Activated T-helper 1 cell treated with anti-CD3 and anti-CD28 coated beads, Interleukin-12 subunit alpha, Interleukin-12 subunit beta, Interleukin-2, Interleukin-4 antibody, amounts not matched to agents 30 ng/mL and 10 ng/mL and 1 ng/mL, durations not matched to agents 14 hours and 24 hours and 36 hours (primary cell): ENCODE measurements around the gene USP5. TPM values are rescaled to one million over a fixed set of nuclear protein-coding genes. Genes with fewer than 3 reads are reported as not detected.
A peak's percentile ranks its signal among the peaks of the same experiment; 100 is the strongest.

Source experiments
- DNase-seq: peaks from one replicate; pipeline ENCODE4 v3.0.0; 2021; ENCODE audit warnings: low spot score
- H3K27ac Mint-ChIP-seq: one replicate; pipeline ENCODE4 v1.8.0; 2021; ENCODE audit warnings: mild to moderate bottlenecking, mixed read lengths
- H3K27me3 Mint-ChIP-seq: one replicate; pipeline ENCODE4 v1.8.0; 2022; ENCODE audit warnings: mild to moderate bottlenecking, moderate library complexity, mixed read lengths; ENCODE audit not compliant: insufficient read depth
- H3K36me3 Mint-ChIP-seq: one replicate; pipeline ENCODE4 v1.8.0; 2021; ENCODE audit warnings: low read depth, mixed read lengths
- H3K4me1 Mint-ChIP-seq: one replicate; pipeline ENCODE4 v1.8.0; 2021; ENCODE audit warnings: low read depth, mixed read lengths
- H3K4me3 Mint-ChIP-seq: one replicate; pipeline ENCODE4 v1.8.0; 2021; ENCODE audit warnings: mild to moderate bottlenecking, moderate library complexity, mixed read lengths
- H3K9me3 Mint-ChIP-seq: one replicate; pipeline ENCODE4 v1.8.0; 2021; ENCODE audit warnings: mixed read lengths
- intact Hi-C: fragments of 100-400 bp; cut with micrococcal nuclease; formaldehyde crosslinking; loops from one replicate; pipeline ENCODE4 v1.15.1; 2024
- total RNA-seq: library from RNA; stranded (reverse); gene quantifications from 2 replicates; pipeline ENCODE4 v1.2.3, GENCODE V29; 2022

The USP5 gene
- total RNA-seq, 1 donor from 2014 or later: 127 TPM

GRCh38 chr12:6839482-6840201 is 12.3 kb upstream of the USP5 start:
- H3K36me3 Mint-ChIP-seq: no peaks in the 10 kb centered on the region
- intact Hi-C loops: no loop called here
- peaks cover 9% of the 10 kb centered on the region for H3K4me1 Mint-ChIP-seq
- H3K27me3 Mint-ChIP-seq: peaks cover 2% of the 10 kb centered on the region
- H3K9me3 Mint-ChIP-seq: no peaks in the 10 kb centered on the region
- H3K27ac Mint-ChIP-seq: no peak overlapping the region
- no peak overlapping the region for H3K4me3 Mint-ChIP-seq
- DNase-seq: no peak

DNA sequence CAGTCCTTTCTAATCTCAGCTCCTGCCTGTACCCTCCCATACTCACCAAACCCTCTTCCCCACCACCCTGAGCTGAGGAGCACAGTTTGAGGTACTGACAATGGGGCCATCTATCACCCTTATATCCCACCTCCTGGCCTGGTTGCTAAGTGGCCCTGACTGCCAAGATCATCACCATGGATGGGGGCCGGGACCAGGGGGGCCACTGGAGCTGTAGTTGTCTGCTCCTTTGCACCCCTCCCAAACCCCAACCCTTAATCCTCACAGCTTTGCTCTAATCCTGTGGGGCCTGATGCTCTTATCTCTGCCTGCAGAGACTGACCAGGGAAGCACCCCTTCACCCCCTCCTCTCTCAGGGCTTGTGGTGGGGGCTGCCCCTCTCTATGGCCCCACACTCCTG is 11.6 kb upstream of the USP5 start:
- H3K27me3 Mint-ChIP-seq: peaks cover 2% of the 10 kb centered on the region

DNA sequence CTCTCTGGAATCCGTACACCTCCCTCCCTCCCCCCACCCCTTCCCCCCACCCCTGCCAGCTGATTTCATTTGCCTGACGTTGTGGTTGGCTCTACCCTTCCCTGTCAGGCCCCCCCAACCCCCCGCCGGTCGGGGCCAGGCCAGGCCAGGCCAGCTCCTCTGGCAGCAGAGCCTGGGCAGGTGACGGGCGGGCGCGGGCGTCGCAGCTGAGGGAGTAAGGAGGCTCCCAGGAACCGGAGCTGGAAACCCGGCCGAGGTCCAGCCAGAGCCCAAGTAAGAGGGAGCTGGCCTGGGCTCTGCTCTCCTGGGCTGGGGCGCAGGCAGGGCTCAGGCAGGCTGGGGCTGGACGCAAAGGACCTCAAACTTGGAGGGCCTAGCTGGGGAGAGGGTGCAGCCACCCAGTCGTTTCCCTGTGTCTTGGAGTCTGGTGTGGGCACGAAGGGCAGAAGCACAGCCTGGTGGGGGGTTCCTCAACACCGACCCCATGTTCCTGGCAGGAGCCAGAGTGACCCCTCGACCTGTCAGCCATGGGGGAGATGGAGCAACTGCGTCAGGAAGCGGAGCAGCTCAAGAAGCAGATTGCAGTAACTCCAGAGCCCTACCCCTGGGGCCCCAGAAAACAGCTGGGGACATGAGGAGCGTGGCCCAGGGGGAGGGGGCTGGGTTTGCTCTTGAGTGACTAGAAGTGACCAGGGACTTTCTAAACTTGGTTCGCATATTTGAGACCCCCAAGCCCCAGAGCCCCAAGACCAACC is 11.0 kb upstream of the USP5 start, which contains the start of gene GNB3:
TSS of gene GNB3 (plus strand) at position 165 of the 755 bp plus-strand sequence. CDS start at position 528, 363 bp downstream.
- Mint-ChIP-seq H3K4me1 (peaks cover 4% of the 10 kb centered on the region), H3K4me3 (no peak within 1 kb of the TSS), H3K27me3 (peaks cover 2% of the 10 kb centered on the region), H3K9me3 (no peaks in the 10 kb centered on the region), H3K27ac (no peak within 1 kb of the TSS), H3K36me3 (peaks cover 5% of the 10 kb centered on the region)
- intact Hi-C loops: no loop called here
- DNase-seq: no peak

More for the DNA sequence above, 11.6 kb upstream of the USP5 start:
- Mint-ChIP-seq H3K27ac (no peak overlapping the region), H3K4me1 (peaks cover 9% of the 10 kb centered on the region), H3K4me3 (no peak overlapping the region), H3K36me3 (peaks cover 5% of the 10 kb centered on the region), H3K9me3 (no peaks in the 10 kb centered on the region)
- intact Hi-C loops: no loop called here
- no peak for DNase-seq

- Mint-ChIP-seq H3K27ac (no peak overlapping the region), H3K4me1 (peaks cover 4% of the 10 kb centered on the region), H3K36me3 (peaks cover 9% of the 10 kb centered on the region), H3K9me3 (no peaks in the 10 kb centered on the region), H3K4me3 (no peak overlapping the region), H3K27me3 (peaks cover 2% of the 10 kb centered on the region)
- DNase-seq: no peak
- intact Hi-C loops: no loop called here
Measured at GRCh38 chr12:6842075-6842474, 9.9 kb upstream of the USP5 start.

DNA sequence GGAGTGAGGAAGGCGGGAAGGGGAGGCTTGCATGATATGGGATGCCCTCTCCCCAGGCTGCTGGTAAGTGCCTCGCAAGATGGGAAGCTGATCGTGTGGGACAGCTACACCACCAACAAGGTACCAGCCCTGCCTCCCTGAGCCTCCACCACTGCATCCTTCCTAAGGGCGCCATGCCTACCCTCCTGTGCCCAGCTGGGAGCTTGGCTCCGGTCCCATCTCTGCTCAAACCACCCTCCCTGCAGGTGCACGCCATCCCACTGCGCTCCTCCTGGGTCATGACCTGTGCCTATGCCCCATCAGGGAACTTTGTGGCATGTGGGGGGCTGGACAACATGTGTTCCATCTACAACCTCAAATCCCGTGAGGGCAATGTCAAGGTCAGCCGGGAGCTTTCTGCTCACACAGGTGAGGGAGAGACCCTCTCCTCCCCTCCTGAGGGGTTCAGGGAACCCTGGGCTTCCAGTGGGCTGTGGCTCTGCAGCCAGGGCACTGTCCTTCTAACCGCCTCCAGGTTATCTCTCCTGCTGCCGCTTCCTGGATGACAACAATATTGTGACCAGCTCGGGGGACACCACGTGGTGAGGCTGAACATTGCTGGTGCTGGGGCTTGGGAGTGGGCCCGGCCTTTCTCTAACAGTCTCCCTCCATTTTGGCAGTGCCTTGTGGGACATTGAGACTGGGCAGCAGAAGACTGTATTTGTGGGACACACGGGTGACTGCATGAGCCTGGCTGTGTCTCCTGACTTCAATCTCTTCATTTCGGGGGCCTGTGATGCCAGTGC is 8.6 kb upstream of the USP5 start:
- H3K27me3 Mint-ChIP-seq: peaks cover 2% of the 10 kb centered on the region

DNA sequence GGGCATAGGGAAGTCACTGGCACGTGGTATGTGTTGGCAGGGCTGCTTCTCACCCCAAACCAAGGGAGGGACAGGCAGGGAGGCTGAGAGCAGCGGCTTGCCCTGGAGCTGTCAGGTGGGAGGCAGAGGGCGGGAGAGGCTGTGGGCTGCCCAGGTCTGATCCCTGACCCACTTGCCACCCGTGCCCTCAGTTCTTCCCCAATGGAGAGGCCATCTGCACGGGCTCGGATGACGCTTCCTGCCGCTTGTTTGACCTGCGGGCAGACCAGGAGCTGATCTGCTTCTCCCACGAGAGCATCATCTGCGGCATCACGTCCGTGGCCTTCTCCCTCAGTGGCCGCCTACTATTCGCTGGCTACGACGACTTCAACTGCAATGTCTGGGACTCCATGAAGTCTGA is 6.6 kb upstream of the USP5 start:
- no peak overlapping the region for H3K4me3 Mint-ChIP-seq
- no peak overlapping the region for H3K27ac Mint-ChIP-seq
- DNase-seq: no peak
- H3K36me3 Mint-ChIP-seq: peaks cover 21% of the 10 kb centered on the region
- no peaks in the 10 kb centered on the region for H3K9me3 Mint-ChIP-seq
- H3K27me3 Mint-ChIP-seq: no peaks in the 10 kb centered on the region
- intact Hi-C loops: no loop called here
- peaks cover 23% of the 10 kb centered on the region for H3K4me1 Mint-ChIP-seq

More for the DNA sequence above, 8.6 kb upstream of the USP5 start:
- no peak overlapping the region for H3K4me3 Mint-ChIP-seq
- H3K36me3 Mint-ChIP-seq: peaks cover 15% of the 10 kb centered on the region
- intact Hi-C loops: no loop called here
- DNase-seq: no peak
- H3K4me1 Mint-ChIP-seq: peaks cover 9% of the 10 kb centered on the region
- H3K9me3 Mint-ChIP-seq: no peaks in the 10 kb centered on the region
- H3K27ac Mint-ChIP-seq: no peak overlapping the region

DNA sequence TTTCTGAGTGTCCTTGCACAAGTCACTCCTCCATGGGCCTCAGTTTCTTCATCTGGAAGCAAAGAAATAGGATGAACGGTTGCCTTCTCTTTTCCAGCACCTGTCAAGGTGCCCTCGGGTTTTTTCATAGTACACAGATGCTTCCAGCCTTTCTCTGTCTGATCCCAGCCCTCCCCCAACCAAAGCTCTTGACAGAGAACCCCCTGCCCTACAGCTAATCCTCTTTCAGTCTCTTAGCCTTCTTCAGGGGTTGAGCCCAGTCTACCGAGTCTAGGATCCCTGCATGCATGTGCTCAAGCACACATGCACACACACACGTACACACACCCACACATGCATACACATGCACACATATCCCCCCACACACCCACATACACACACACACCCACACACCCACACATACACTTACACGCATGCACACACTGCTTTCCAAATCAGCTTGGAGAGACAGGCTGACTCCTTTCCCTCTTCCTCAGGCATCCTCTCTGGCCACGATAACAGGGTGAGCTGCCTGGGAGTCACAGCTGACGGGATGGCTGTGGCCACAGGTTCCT is 5.6 kb upstream of the USP5 start:
- Mint-ChIP-seq H3K9me3 (no peaks in the 10 kb centered on the region), H3K27me3 (no peaks in the 10 kb centered on the region), H3K4me3 (no peak overlapping the region), H3K27ac (no peak overlapping the region), H3K4me1 (peaks cover 32% of the 10 kb centered on the region), H3K36me3 (peaks cover 23% of the 10 kb centered on the region)
- intact Hi-C loops: no loop called here
- no peak for DNase-seq

GRCh38 chr12:6847676-6848075 is 4.3 kb upstream of the USP5 start:
- H3K9me3 Mint-ChIP-seq: no peaks in the 10 kb centered on the region
- H3K27ac Mint-ChIP-seq: no peak overlapping the region
- H3K36me3 Mint-ChIP-seq: peaks cover 23% of the 10 kb centered on the region
- DNase-seq: no peak
- H3K4me1 Mint-ChIP-seq: peaks cover 35% of the 10 kb centered on the region
- intact Hi-C loops: no loop called here
- no peaks in the 10 kb centered on the region for H3K27me3 Mint-ChIP-seq
- H3K4me3 Mint-ChIP-seq: no peak overlapping the region

DNA sequence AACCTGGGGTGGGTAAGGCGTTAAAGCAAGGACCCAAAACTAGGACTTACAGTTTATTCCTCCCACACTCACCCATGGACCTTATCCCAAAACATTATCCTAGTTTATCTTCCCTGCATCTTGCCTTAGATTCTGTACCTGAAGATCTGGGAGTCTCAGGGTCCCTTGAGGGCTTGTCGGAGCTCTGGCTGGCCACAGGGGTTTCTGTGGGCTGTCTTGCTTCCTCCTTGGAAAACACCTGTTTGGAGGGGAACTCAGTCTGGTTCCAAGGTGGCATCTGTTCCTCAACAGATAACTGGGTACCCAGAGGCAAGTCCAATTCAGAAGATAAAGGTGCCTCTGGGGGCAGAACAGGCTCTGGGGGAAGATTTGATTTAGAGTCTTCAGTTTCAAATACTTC is 2.5 kb upstream of the USP5 start:
- Mint-ChIP-seq H3K27ac (peak overlapping the region; percentile 56), H3K36me3 (peaks cover 29% of the 10 kb centered on the region), H3K4me1 (peaks cover 50% of the 10 kb centered on the region), H3K9me3 (no peaks in the 10 kb centered on the region), H3K27me3 (peaks cover 2% of the 10 kb centered on the region), H3K4me3 (peak overlapping the region; percentile 91)
- intact Hi-C loops: no loop called here
- no peak for DNase-seq

DNA sequence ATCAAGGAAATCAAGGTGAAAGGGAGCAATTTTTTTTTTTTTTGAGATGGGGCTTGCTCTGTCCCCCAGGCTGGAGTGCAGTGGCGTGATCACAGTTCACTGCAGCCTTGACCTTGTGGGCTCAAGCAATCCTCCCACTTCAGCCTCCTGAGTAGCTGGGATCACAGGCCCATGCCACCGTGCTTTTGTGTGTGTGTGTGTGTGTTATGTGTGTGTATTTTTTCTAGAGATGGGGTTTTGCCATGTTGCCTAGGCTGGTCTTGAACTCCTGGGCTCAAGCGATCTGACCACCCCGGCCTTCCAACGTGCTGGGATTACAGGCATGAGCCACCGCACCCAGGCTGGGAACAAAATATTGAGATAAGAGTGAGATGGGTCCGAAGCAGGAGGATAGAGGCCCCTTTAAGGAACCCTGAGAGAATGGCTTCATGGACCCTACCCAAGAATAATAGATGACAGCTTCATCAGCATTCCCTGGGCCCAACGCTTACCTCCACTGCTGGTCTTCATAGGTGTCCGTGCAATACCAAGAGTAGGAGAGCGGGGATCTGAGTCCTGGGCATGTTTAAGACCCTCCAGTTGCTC is 1.9 kb upstream of the USP5 start:
- Mint-ChIP-seq H3K36me3 (peaks cover 25% of the 10 kb centered on the region), H3K27ac (peak overlapping the region; percentile 57), H3K9me3 (no peaks in the 10 kb centered on the region), H3K27me3 (peaks cover 2% of the 10 kb centered on the region), H3K4me1 (peaks cover 50% of the 10 kb centered on the region), H3K4me3 (peak overlapping the region; percentile 91)
- DNase-seq: no peak
- intact Hi-C loops: loop anchor here (5.0 kb wide), 1 partner anchor 257 kb away; the partner anchor contains the start of gene C1RL

- Mint-ChIP-seq H3K4me3 (peak overlapping the region; percentile 91), H3K36me3 (peaks cover 27% of the 10 kb centered on the region), H3K27ac (no peak overlapping the region), H3K27me3 (peaks cover 2% of the 10 kb centered on the region), H3K4me1 (peaks cover 50% of the 10 kb centered on the region), H3K9me3 (no peaks in the 10 kb centered on the region)
- intact Hi-C loops: loop anchor here (1.0 to 5.0 kb wide), 7 partner anchors 25 to 357 kb away; partner anchors contain the start of genes C1RL, CD4, GAPDH and MRPL51
- no peak for DNase-seq
Measured at GRCh38 chr12:6850796-6851152, 1.2 kb upstream of the USP5 start.
